Karpas-422 (cell line): Measurements from ENCODE around the gene PARD6A. TPM values are rescaled to one million over a fixed set of nuclear protein-coding genes. Genes with fewer than 3 reads are reported as not detected.

Experiments used
- DNase-seq: peaks from one replicate; pipeline ENCODE4 v3.0.0-alpha.2; 2015
- H2AFZ ChIP-seq: fragments of 200-600 bp; sonication (generic); 2 replicates; pipeline ENCODE4 v1.6.1; 2014; ENCODE audit warnings: antibody characterized with exemption, low read length, mixed read lengths
- H3K27ac ChIP-seq: fragments of 200-600 bp; sonication (generic); 2 replicates; pipeline ENCODE4 v1.5.1; 2014; ENCODE audit warnings: mild to moderate bottlenecking, low read length, moderate library complexity
- H3K27me3 ChIP-seq: fragments of 200-600 bp; sonication (generic); 2 replicates; pipeline ENCODE4 v1.6.1; 2014; ENCODE audit warnings: low read length, mixed read lengths
- H3K36me3 ChIP-seq: fragments of 200-600 bp; sonication (generic); 2 replicates; pipeline ENCODE4 v1.6.1; 2014; ENCODE audit warnings: low read length, mixed read lengths; ENCODE audit not compliant: insufficient read depth
- H3K4me1 ChIP-seq: fragments of 200-600 bp; sonication (generic); 2 replicates; pipeline ENCODE4 v1.6.1; 2014; ENCODE audit warnings: mild to moderate bottlenecking, low read length, mixed read lengths
- H3K4me2 ChIP-seq: fragments of 200-600 bp; sonication (generic); 2 replicates; pipeline ENCODE4 v1.6.1; 2014; ENCODE audit warnings: low read length, low read depth, mild to moderate bottlenecking; ENCODE audit not compliant: poor library complexity, severe bottlenecking
- H3K4me3 ChIP-seq: fragments of 200-600 bp; sonication (generic); 2 replicates; pipeline ENCODE4 v1.5.1; 2014; ENCODE audit warnings: mild to moderate bottlenecking, antibody characterized with exemption, low read length, mixed read lengths
- H3K79me2 ChIP-seq: fragments of 200-600 bp; sonication (generic); 2 replicates; pipeline ENCODE4 v1.6.1; 2014; ENCODE audit warnings: mild to moderate bottlenecking, low read length, mixed read lengths
- H3K9ac ChIP-seq: fragments of 200-600 bp; sonication (generic); 2 replicates; pipeline ENCODE4 v1.6.0; 2014; ENCODE audit warnings: low read length
- H3K9me2 ChIP-seq: fragments of 200-600 bp; sonication (generic), shearing (Covaris generic); replicated peaks from 2 replicates; pipeline ENCODE4 v1.6.0; 2014; ENCODE audit warnings: mild to moderate bottlenecking, low read length, moderate library complexity; ENCODE audit not compliant: insufficient read depth
- H3K9me3 ChIP-seq: fragments of 300-700, 200-600 bp; sonication (generic); 2 replicates; pipeline ENCODE4 v1.6.1; 2014; ENCODE audit warnings: low read length, mixed read lengths
- H4K20me1 ChIP-seq: fragments of 200-600 bp; sonication (generic); 2 replicates; pipeline ENCODE4 v1.6.1; 2014; ENCODE audit warnings: mild to moderate bottlenecking, antibody characterized with exemption, low read length, low read depth; ENCODE audit not compliant: insufficient read depth
- total RNA-seq: library from RNA; depleted of rRNA; stranded (reverse); fragments of >200 nt; shearing (Covaris generic); gene quantifications from 2 replicates; pipeline ENCODE4 v1.2.3, GENCODE V29; 2014; ENCODE audit warnings: low replicate concordance

Gene PARD6A
- total RNA-seq, 1 experiment from 2014 or later = 13.6 TPM

DNA sequence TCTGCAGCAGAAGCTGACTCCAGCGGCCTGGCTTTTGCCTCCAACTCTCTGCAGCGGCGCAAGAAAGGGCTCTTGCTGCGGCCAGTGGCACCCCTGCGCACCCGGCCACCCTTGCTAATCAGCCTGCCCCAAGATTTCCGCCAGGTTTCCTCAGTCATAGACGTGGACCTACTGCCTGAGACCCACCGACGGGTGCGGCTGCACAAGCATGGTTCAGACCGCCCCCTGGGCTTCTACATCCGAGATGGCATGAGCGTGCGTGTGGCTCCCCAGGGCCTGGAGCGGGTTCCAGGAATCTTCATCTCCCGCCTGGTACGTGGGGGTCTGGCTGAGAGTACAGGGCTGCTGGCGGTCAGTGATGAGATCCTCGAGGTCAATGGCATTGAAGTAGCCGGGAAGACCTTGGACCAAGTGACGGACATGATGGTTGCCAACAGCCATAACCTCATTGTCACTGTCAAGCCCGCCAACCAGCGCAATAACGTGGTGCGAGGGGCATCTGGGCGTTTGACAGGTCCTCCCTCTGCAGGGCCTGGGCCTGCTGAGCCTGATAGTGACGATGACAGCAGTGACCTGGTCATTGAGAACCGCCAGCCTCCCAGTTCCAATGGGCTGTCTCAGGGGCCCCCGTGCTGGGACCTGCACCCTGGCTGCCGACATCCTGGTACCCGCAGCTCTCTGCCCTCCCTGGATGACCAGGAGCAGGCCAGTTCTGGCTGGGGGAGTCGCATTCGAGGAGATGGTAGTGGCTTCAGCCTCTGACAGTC is 1.3 kb downstream of the PARD6A start:
- H3K4me1 ChIP-seq = peaks cover 30% of the 10 kb centered on the region
- no peaks in the 10 kb centered on the region for H3K36me3 ChIP-seq
- peak overlapping the region; percentile 82; the same call in 1 of the 2 replicates for H3K9ac ChIP-seq
- peak overlapping the region; percentile 88; the same call in 1 of the 2 replicates for H3K4me3 ChIP-seq
- no peaks in the 10 kb centered on the region for H3K9me2 ChIP-seq
- peaks cover 5% of the 10 kb centered on the region; the same call in 1 of the 2 replicates for H4K20me1 ChIP-seq
- peak overlapping the region; percentile 96 for H3K4me2 ChIP-seq
- no peaks in the 10 kb centered on the region for H3K9me3 ChIP-seq
- DNase-seq = no peak
- H2AFZ ChIP-seq = no peak overlapping the region
- H3K27ac ChIP-seq = no peak overlapping the region
- no peaks in the 10 kb centered on the region for H3K27me3 ChIP-seq
- peaks cover 18% of the 10 kb centered on the region for H3K79me2 ChIP-seq

DNA sequence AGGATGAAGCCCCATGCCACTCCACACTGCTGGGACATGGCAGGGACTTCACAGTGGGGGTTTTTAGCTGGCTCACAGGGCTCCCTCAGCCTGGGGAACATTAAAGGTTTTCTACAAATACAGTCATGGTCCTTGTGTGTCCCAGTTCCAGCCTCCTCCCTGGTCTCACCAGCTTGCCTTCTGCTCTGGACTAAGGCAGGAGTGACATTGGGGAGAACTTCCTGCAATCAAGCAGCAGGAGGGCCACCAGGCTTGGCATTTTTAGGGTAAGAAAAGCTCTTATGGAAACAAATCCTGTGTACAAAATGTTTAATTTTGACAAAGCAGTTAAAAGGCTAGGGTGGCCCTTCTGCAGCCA is 1.9 kb downstream of the PARD6A start:
- H3K79me2 ChIP-seq = peaks cover 18% of the 10 kb centered on the region
- no peak overlapping the region for H3K9ac ChIP-seq
- H2AFZ ChIP-seq = no peak overlapping the region
- H3K4me2 ChIP-seq = no peak overlapping the region
- no peak for DNase-seq
- H3K9me2 ChIP-seq = no peaks in the 10 kb centered on the region
- H3K4me3 ChIP-seq = no peak overlapping the region
- H3K36me3 ChIP-seq = no peaks in the 10 kb centered on the region
- no peak overlapping the region for H3K27ac ChIP-seq
- peaks cover 5% of the 10 kb centered on the region; the same call in 1 of the 2 replicates for H4K20me1 ChIP-seq
- H3K27me3 ChIP-seq = no peaks in the 10 kb centered on the region
- H3K9me3 ChIP-seq = no peaks in the 10 kb centered on the region
- H3K4me1 ChIP-seq = peaks cover 36% of the 10 kb centered on the region

DNA sequence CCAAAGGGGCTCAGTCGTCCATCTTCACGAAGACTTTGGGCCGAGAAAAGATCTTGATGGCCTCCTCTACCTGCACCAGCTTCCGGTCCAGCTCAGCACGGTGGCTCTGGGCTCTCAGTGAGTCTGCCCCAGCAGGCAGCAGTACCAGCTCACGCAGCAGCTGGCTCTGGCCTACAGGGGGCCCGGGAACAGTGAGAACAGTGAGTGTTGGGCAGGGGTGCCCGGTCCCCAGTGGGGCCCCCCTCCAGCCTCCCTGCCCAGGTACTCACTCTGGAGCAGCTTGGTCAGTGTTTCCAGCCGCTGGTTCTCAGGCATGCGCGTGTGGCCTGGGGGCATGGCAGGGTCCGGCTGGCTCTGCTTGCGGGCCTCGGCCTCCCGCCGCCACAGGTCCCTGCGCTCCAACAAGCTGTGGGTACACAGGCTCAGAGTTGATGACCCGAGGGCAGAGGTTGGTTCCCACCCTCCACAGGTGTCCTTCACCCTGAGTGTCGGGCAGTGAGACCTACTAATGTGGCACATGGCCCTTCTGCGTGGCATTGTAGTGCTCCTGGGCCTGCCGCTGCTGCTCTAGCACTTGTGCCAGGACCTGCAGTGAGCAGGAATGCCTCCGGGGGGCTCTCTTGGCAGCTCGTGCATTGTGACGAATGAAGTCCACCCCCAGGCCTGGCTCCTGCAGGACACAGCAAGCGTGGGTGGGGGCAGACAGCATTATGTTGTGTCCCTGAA is 2.6 kb downstream of the PARD6A start:
- no peak overlapping the region for H2AFZ ChIP-seq

DNA sequence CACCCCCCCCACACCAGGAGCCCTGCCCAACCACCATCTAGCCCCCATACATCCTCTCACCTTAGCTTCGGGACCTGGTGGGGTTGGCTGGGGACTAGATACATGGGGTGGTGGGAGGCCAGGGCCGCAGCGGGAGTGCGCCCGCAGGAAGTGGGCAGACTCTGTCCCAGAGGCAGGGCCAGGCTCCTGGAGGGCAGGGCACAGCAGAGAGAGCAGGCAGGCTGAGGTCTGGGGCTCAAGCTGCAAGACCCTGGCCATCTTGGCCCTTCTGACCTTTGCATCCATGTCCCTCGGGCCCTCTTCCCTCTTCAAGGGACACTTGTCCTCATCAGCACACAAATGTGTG is 3.1 kb downstream of the PARD6A start:
- no peak overlapping the region for H3K27ac ChIP-seq
- no peak overlapping the region for H2AFZ ChIP-seq
- H4K20me1 ChIP-seq = peaks cover 5% of the 10 kb centered on the region; the same call in 1 of the 2 replicates
- no peak overlapping the region for H3K9ac ChIP-seq
- no peaks in the 10 kb centered on the region for H3K9me3 ChIP-seq
- H3K9me2 ChIP-seq = no peaks in the 10 kb centered on the region
- H3K4me3 ChIP-seq = no peak overlapping the region
- H3K4me1 ChIP-seq = peaks cover 43% of the 10 kb centered on the region
- no peak for DNase-seq
- H3K27me3 ChIP-seq = no peaks in the 10 kb centered on the region
- no peaks in the 10 kb centered on the region for H3K36me3 ChIP-seq
- no peak overlapping the region for H3K4me2 ChIP-seq
- peaks cover 11% of the 10 kb centered on the region for H3K79me2 ChIP-seq

More for the DNA sequence above, 2.6 kb downstream of the PARD6A start:
- H3K4me1 ChIP-seq = peaks cover 42% of the 10 kb centered on the region
- H3K9me3 ChIP-seq = no peaks in the 10 kb centered on the region
- H3K9ac ChIP-seq = no peak overlapping the region
- no peaks in the 10 kb centered on the region for H3K9me2 ChIP-seq
- H3K27me3 ChIP-seq = no peaks in the 10 kb centered on the region
- H4K20me1 ChIP-seq = peaks cover 5% of the 10 kb centered on the region; the same call in 1 of the 2 replicates
- H3K79me2 ChIP-seq = peaks cover 16% of the 10 kb centered on the region
- no peak overlapping the region for H3K4me2 ChIP-seq
- H3K4me3 ChIP-seq = no peak overlapping the region
- no peaks in the 10 kb centered on the region for H3K36me3 ChIP-seq
- DNase-seq = peak; percentile 76
- H3K27ac ChIP-seq = no peak overlapping the region

DNA sequence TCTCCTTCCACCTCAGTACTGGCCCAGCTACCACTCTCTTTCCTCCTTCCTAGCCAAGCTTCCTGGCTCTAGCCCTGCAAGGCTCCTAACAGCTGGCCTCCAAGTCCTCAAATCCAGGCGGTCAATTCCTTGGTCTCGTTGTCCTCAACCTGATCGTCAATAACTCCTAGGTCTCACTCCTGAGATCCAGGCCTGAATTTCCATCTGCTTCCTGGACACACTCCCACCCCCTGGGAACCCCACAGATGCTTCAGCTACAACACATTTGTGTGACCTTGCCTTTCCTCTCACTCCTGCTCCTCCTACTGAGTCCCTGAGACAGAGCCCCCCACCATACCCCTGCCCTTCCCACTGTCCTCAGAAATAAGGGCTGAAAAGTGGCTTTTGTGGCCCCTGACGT is 3.5 kb downstream of the PARD6A start:
- peaks cover 43% of the 10 kb centered on the region for H3K4me1 ChIP-seq
- H3K27ac ChIP-seq = no peak overlapping the region
- no peak overlapping the region for H3K4me3 ChIP-seq
- H3K36me3 ChIP-seq = no peaks in the 10 kb centered on the region
- H3K79me2 ChIP-seq = peaks cover 7% of the 10 kb centered on the region
- H3K27me3 ChIP-seq = no peaks in the 10 kb centered on the region
- H4K20me1 ChIP-seq = peaks cover 5% of the 10 kb centered on the region; the same call in 1 of the 2 replicates
- no peak overlapping the region for H3K4me2 ChIP-seq
- DNase-seq = no peak
- no peak overlapping the region for H2AFZ ChIP-seq
- H3K9me2 ChIP-seq = no peaks in the 10 kb centered on the region
- no peaks in the 10 kb centered on the region for H3K9me3 ChIP-seq
- H3K9ac ChIP-seq = no peak overlapping the region

DNA sequence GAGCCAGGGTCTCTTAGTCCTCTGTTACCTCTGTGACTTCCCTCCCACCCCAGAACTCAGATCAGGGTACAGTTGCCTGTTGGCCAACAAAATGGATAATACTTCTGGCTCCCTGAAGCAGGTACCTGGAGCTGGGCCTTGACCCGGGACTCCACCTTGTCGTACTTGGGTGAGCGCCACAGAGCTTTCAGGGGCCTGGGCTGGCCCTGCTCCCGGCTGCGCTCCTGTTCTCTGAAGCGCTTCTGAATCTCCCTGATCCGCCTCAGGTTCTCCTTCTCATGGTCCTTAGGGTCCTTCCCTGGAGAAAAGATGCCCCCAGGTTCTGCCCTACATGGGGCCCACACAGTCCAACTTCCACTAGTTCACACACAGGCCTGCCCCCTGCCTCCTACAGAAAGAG is 4.1 kb downstream of the PARD6A start:
- H3K4me2 ChIP-seq = no peak overlapping the region
- H3K9ac ChIP-seq = no peak overlapping the region
- H3K4me1 ChIP-seq = peaks cover 48% of the 10 kb centered on the region
- H3K4me3 ChIP-seq = no peak overlapping the region
- H3K27me3 ChIP-seq = no peaks in the 10 kb centered on the region
- no peaks in the 10 kb centered on the region for H4K20me1 ChIP-seq
- no peaks in the 10 kb centered on the region for H3K9me2 ChIP-seq
- DNase-seq = no peak
- no peaks in the 10 kb centered on the region for H3K9me3 ChIP-seq
- H3K27ac ChIP-seq = no peak overlapping the region
- no peak overlapping the region for H2AFZ ChIP-seq
- no peaks in the 10 kb centered on the region for H3K36me3 ChIP-seq
- H3K79me2 ChIP-seq = peaks cover under 1% of the 10 kb centered on the region; the same call in 1 of the 2 replicates

DNA sequence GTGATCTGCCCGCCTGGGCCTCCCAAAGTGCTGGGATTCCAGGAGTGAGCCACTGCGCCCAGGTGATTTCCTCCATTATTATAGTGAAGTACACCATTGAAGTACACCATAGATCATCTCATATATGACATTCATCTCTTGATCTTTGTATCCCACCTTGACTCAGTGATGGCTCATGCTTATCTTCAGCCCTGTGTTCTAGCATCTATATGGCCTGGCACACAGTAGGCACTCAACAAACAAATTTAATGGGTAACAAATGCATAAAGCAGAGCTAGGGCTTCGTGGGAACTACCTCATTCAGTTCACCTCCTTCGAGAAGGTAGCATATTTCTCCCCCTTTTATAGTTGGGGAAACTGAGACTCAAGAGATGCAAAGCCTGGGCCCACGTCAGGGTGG is 4.8 kb downstream of the PARD6A start:
- H3K27me3 ChIP-seq = no peaks in the 10 kb centered on the region
- H3K9ac ChIP-seq = peak overlapping the region; percentile 92
- no peak for DNase-seq
- no peaks in the 10 kb centered on the region for H3K9me2 ChIP-seq
- peaks cover 56% of the 10 kb centered on the region for H3K4me1 ChIP-seq
- H3K4me2 ChIP-seq = peak overlapping the region; percentile 92
- H3K36me3 ChIP-seq = no peaks in the 10 kb centered on the region
- no peak overlapping the region for H3K27ac ChIP-seq
- H2AFZ ChIP-seq = no peak overlapping the region
- no peaks in the 10 kb centered on the region for H3K9me3 ChIP-seq
- peak overlapping the region; percentile 83 for H3K4me3 ChIP-seq
- H3K79me2 ChIP-seq = no peaks in the 10 kb centered on the region
- no peaks in the 10 kb centered on the region for H4K20me1 ChIP-seq

DNA sequence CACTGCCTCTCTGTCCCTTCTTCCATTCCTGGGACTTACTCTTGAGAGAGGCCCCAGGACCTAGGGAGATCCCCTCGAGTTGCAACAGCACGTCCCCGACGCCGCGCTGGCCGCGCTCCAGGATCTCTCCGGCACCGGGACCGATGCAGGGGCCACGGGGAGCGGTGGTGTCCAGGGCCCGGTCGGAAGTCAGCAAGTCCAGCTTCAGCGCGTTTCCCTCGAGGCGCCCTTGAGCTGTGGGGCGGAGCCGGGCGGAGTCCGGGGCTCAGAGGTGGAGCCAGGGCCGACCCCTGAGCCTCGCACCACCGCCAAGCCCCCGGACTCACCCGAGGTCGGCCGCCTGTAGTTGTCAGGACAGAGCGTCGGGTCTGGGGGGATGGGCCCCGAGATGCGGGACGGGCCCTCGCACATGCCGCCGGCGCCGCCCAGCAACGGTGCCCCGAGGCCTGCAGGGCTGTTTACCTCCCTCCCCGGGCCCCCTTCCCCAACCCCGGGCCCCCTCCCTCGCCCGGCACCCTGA is 5.3 kb downstream of the PARD6A start:
- Histone ChIP-seq H4K20me1 (no peaks in the 10 kb centered on the region), H3K36me3 (no peaks in the 10 kb centered on the region), H3K9me2 (no peaks in the 10 kb centered on the region), H3K27ac (no peak overlapping the region), H2AFZ (no peak overlapping the region), H3K79me2 (no peaks in the 10 kb centered on the region), H3K4me2 (peak overlapping the region; percentile 92), H3K4me3 (peak overlapping the region; percentile 83), H3K9me3 (no peaks in the 10 kb centered on the region), H3K9ac (peak overlapping the region; percentile 92), H3K4me1 (peaks cover 59% of the 10 kb centered on the region), H3K27me3 (no peaks in the 10 kb centered on the region)
- DNase-seq = no peak
